Neuronal stem cell (in vitro differentiated cells): Measurements from ENCODE around the gene JAKMIP1.
A peak's percentile ranks its signal among the peaks of the same experiment; 100 is the strongest.

ENCODE experiments used
- DNase-seq: peaks from one replicate; pipeline ENCODE4 v3.0.0-alpha.2; 2013; ENCODE audit warnings: low spot score
- H2AFZ ChIP-seq: one replicate; pipeline ENCODE4 v1.6.1; 2013; ENCODE audit warnings: mild to moderate bottlenecking, low read length, inconsistent platforms
- H2AK5ac ChIP-seq: 2 replicates; pipeline ENCODE4 v1.6.1; 2013; ENCODE audit warnings: low read depth, mild to moderate bottlenecking, inconsistent platforms, low read length, moderate library complexity, mixed read lengths
- H2BK120ac ChIP-seq: 2 replicates; pipeline ENCODE4 v1.6.1; 2013; ENCODE audit warnings: low read depth, mild to moderate bottlenecking, inconsistent platforms, low read length, moderate library complexity, mixed read lengths
- H2BK12ac ChIP-seq: one replicate; pipeline ENCODE4 v1.6.1; 2013; ENCODE audit warnings: low read length, inconsistent platforms
- H2BK15ac ChIP-seq: 2 replicates; pipeline ENCODE4 v1.6.1; 2013; ENCODE audit warnings: mild to moderate bottlenecking, low read length, inconsistent platforms, mixed read lengths
- H2BK5ac ChIP-seq: one replicate; pipeline ENCODE4 v1.6.1; 2013; ENCODE audit warnings: inconsistent platforms, mild to moderate bottlenecking, low read length, moderate library complexity
- H3K14ac ChIP-seq: one replicate; pipeline ENCODE4 v1.6.1; 2013; ENCODE audit warnings: low read length, inconsistent platforms
- H3K18ac ChIP-seq: 2 replicates; pipeline ENCODE4 v1.6.1; 2013; ENCODE audit warnings: low read length, inconsistent platforms
- H3K23ac ChIP-seq: 2 replicates; pipeline ENCODE4 v1.6.1; 2013; ENCODE audit warnings: low read depth, mild to moderate bottlenecking, mixed read lengths, low read length, inconsistent platforms; ENCODE audit not compliant: poor library complexity
- H3K27ac ChIP-seq: replicated peaks from 3 replicates; pipeline ENCODE4 v1.5.1; 2013; ENCODE audit warnings: low read length, inconsistent platforms
- H3K27me3 ChIP-seq, 3 experiments: 2 replicates each; pipeline ENCODE4 v1.6.1; 2013; ENCODE audit warnings: low read length in 3 of 3, mild to moderate bottlenecking in 2 of 3, inconsistent platforms in 1 of 3, low read depth in 1 of 3, mixed read lengths in 1 of 3, moderate library complexity in 1 of 3; ENCODE audit not compliant: control insufficient read depth in 3 of 3, insufficient read depth in 3 of 3
- H3K36me3 ChIP-seq, 2 donors: replicated peaks in 1 of 2; 2 replicates each; pipeline ENCODE4 v1.6.1; 2013; ENCODE audit warnings: low read length in 2 of 2; ENCODE audit not compliant: control insufficient read depth in 2 of 2, insufficient read depth in 2 of 2
- H3K4ac ChIP-seq: 2 replicates; pipeline ENCODE4 v1.6.1; 2013; ENCODE audit warnings: inconsistent platforms, mild to moderate bottlenecking, low read length, moderate library complexity
- H3K4me1 ChIP-seq, 2 donors: 1 replicate in 1 of 2; 2 replicates in 1 of 2; pipeline ENCODE4 v1.6.1; 2013; ENCODE audit warnings: low read length in 2 of 2, low read depth in 1 of 2; ENCODE audit not compliant: control insufficient read depth in 2 of 2, insufficient read depth in 1 of 2
- H3K4me2 ChIP-seq: one replicate; pipeline ENCODE4 v1.6.1; 2013; ENCODE audit warnings: mild to moderate bottlenecking, low read length, inconsistent platforms; ENCODE audit not compliant: insufficient read depth, poor library complexity, severe bottlenecking
- H3K4me3 ChIP-seq, 2 donors: 2 replicates each; pipeline ENCODE4 v1.5.1; 2013; ENCODE audit warnings: low read length in 2 of 2, mild to moderate bottlenecking in 2 of 2, inconsistent platforms in 1 of 2, moderate library complexity in 1 of 2
- H3K79me1 ChIP-seq: one replicate; pipeline ENCODE4 v1.6.1; 2013; ENCODE audit warnings: low read depth, mild to moderate bottlenecking, inconsistent platforms, low read length, moderate library complexity
- H3K9ac ChIP-seq: one replicate; pipeline ENCODE4 v1.6.1; 2013; ENCODE audit warnings: mild to moderate bottlenecking, low read depth, low read length, inconsistent platforms; ENCODE audit not compliant: poor library complexity
- H3K9me3 ChIP-seq, 2 donors: replicated peaks in 1 of 2; 2 replicates each; pipeline versions ENCODE3 to v1.6.1; 2013; ENCODE audit warnings: low read length in 2 of 2, mild to moderate bottlenecking in 2 of 2, inconsistent platforms in 1 of 2, low read depth in 1 of 2, mixed read lengths in 1 of 2, moderate library complexity in 1 of 2; ENCODE audit not compliant: control insufficient read depth in 2 of 2, insufficient read depth in 1 of 2
- H4K8ac ChIP-seq: one replicate; pipeline ENCODE4 v1.6.1; 2013; ENCODE audit warnings: low read depth, mild to moderate bottlenecking, inconsistent platforms, low read length, moderate library complexity
- H4K91ac ChIP-seq: one replicate; pipeline ENCODE4 v1.6.1; 2013; ENCODE audit warnings: low read length, low read depth, mild to moderate bottlenecking, inconsistent platforms; ENCODE audit not compliant: poor library complexity
- WGBS, 2 donors: extraction: QIAGEN DNeasy Blood & Tissue Kit; methylation state at CpG; one replicate each; pipeline ENCODE4 v1.1.7; 2013; ENCODE audit warnings: missing lambda C conversion rate in 2 of 2, mixed read lengths in 1 of 2; ENCODE audit not compliant: insufficient read length in 2 of 2, insufficient replicate concordance in 1 of 2; ENCODE audit errors: extremely low coverage in 2 of 2; 5-methylcytosine and 5-hydroxymethylcytosine counted together

The JAKMIP1 gene

GRCh38 chr4:6002926-6003325 is 197.4 kb downstream of the JAKMIP1 start:
- Histone ChIP-seq H3K4me2 (no peak overlapping the region), H3K9me3 (peaks cover 0 to 5% of the 10 kb centered on the region in 2 donors), H3K27me3 (peaks cover 0 to 12% (median 11%) of the 10 kb centered on the region in 3 experiments), H3K4me3 (no peak overlapping the region), H3K18ac (no peak overlapping the region), H3K14ac (peak overlapping the region; percentile 14), H3K9ac (no peak overlapping the region), H3K4me1 (peaks cover 0 to 2% of the 10 kb centered on the region in 2 donors), H2BK15ac (no peak overlapping the region), H4K8ac (no peak overlapping the region), H2AK5ac (no peak overlapping the region), H3K27ac (no peak overlapping the region), H4K91ac (no peak overlapping the region), H3K36me3 (no peaks in the 10 kb centered on the region), H2AFZ (no peak overlapping the region), H2BK12ac (no peak overlapping the region), H3K23ac (no peak overlapping the region), H3K4ac (no peak overlapping the region), H2BK5ac (no peak overlapping the region), H2BK120ac (no peak overlapping the region), H3K79me1 (no peaks in the 10 kb centered on the region)
- no CpG with 5 or more reads among the region's 3 CpGs for WGBS, 2 donors
- no peak for DNase-seq

GRCh38 chr4:6002492-6002833 is 197.9 kb downstream of the JAKMIP1 start:
- Histone ChIP-seq H2BK5ac (no peak overlapping the region), H3K23ac (no peak overlapping the region), H2AK5ac (no peak overlapping the region), H3K27me3 (peaks cover 0 to 9% (median 8%) of the 10 kb centered on the region in 3 experiments), H3K9me3 (peaks cover 0 to 5% of the 10 kb centered on the region in 2 donors), H3K4me3 (no peak overlapping the region), H3K4ac (no peak overlapping the region), H3K36me3 (no peaks in the 10 kb centered on the region), H4K8ac (no peak overlapping the region), H3K18ac (no peak overlapping the region), H4K91ac (no peak overlapping the region), H2AFZ (no peak overlapping the region), H3K4me2 (no peak overlapping the region), H2BK15ac (no peak overlapping the region), H2BK120ac (no peak overlapping the region), H3K9ac (no peak overlapping the region), H3K4me1 (peaks cover 0 to 2% of the 10 kb centered on the region in 2 donors), H3K27ac (no peak overlapping the region), H2BK12ac (no peak overlapping the region), H3K79me1 (no peaks in the 10 kb centered on the region), H3K14ac (peak overlapping the region; percentile 25)
- no CpG with 5 or more reads among the region's 5 CpGs for WGBS, 2 donors
- DNase-seq, result no peak

GRCh38 chr4:6001680-6002491 is 198.5 kb downstream of the JAKMIP1 start:
- no peak overlapping the region for H3K9ac ChIP-seq
- DNase-seq, result no peak
- no peak overlapping the region for H2AFZ ChIP-seq
- H3K36me3 ChIP-seq, result no peaks in the 10 kb centered on the region
- H3K9me3 ChIP-seq, result peaks cover 0 to 3% of the 10 kb centered on the region in 2 donors
- no peak overlapping the region for H2AK5ac ChIP-seq
- no peak overlapping the region for H2BK5ac ChIP-seq
- no peaks in the 10 kb centered on the region for H3K79me1 ChIP-seq
- no peak overlapping the region for H4K91ac ChIP-seq
- no peak overlapping the region for H4K8ac ChIP-seq
- peaks cover 0 to 2% of the 10 kb centered on the region in 2 donors for H3K4me1 ChIP-seq
- H3K4me2 ChIP-seq, result no peak overlapping the region
- H3K4me3 ChIP-seq, result no peak overlapping the region
- no peak overlapping the region for H2BK15ac ChIP-seq
- H3K14ac ChIP-seq, result no peak overlapping the region
- H3K23ac ChIP-seq, result no peak overlapping the region
- no peak overlapping the region for H3K18ac ChIP-seq
- H2BK120ac ChIP-seq, result no peak overlapping the region
- no peak overlapping the region for H3K27ac ChIP-seq
- no peak overlapping the region for H2BK12ac ChIP-seq
- WGBS, 2 donors, result no CpG with 5 or more reads among the region's 6 CpGs
- H3K27me3 ChIP-seq, result peaks cover 0 to 5% (median 4%) of the 10 kb centered on the region in 3 experiments
- no peak overlapping the region for H3K4ac ChIP-seq

DNA sequence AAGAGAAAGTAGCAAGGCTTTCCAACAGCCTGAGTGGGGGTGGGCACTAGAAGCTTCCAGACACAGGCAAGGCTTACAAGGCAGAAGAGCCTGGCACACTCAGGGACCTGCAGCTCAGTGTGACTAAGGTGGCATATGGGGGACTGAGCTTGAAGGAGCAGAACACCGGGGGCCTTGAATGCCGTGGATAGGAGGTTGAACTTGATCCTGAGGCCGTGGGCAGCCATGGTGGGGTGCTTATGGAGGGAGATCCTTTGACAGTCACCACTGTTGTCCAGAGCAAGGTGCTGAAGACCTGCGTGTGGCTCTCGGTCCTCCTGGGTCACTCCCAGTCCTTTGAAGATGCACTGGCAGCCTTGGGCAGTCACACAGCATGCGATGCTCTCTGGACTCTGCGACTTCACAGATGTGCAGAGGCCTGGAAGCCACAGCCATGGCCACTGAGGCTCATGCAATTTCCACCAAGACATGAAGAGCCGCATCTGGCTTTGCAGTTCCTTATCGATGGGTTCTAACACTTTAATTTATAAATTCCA is 200.5 kb downstream of the JAKMIP1 start:
- H2BK5ac ChIP-seq, result no peak overlapping the region
- H3K9ac ChIP-seq, result no peak overlapping the region
- peak overlapping the region; percentile 39 for H3K18ac ChIP-seq
- H2AFZ ChIP-seq, result no peak overlapping the region
- DNase-seq, result no peak
- H3K4me2 ChIP-seq, result no peak overlapping the region
- no peak overlapping the region for H2BK15ac ChIP-seq
- H3K14ac ChIP-seq, result no peak overlapping the region
- WGBS, 2 donors, result no CpG with 5 or more reads among the region's 9 CpGs
- H2BK120ac ChIP-seq, result no peak overlapping the region
- no peak overlapping the region for H3K23ac ChIP-seq
- H3K4me1 ChIP-seq, result peaks cover 0 to 2% of the 10 kb centered on the region in 2 donors
- no peak overlapping the region for H4K8ac ChIP-seq
- H2BK12ac ChIP-seq, result no peak overlapping the region
- H3K4me3 ChIP-seq, result no peak overlapping the region
- H3K79me1 ChIP-seq, result no peaks in the 10 kb centered on the region
- no peaks in the 10 kb centered on the region for H3K36me3 ChIP-seq
- H3K27ac ChIP-seq, result no peak overlapping the region
- H3K4ac ChIP-seq, result no peak overlapping the region
- peaks cover 0 to 2% of the 10 kb centered on the region in 2 donors for H3K9me3 ChIP-seq
- peaks cover 0 to 6% (median 1%) of the 10 kb centered on the region in 3 experiments for H3K27me3 ChIP-seq
- H2AK5ac ChIP-seq, result peak overlapping the region; percentile 74
- no peak overlapping the region for H4K91ac ChIP-seq
